SU-DHL-6 (cell line): ENCODE results near the gene HYLS1.

Experiments
- EZH2phosphoT487 ChIP-seq: fragments of 200-600 bp; sonication (generic), shearing (Covaris generic); conservative IDR thresholded peaks from 2 replicates; pipeline ENCODE4 v1.6.1; 2018; ENCODE audit warnings: mild to moderate bottlenecking, antibody characterized with exemption, low read length, moderate library complexity, mixed read lengths
- TF ChIP-seq, protein P1 (sequence below): fragments of 200-600 bp; sonication (generic); IDR thresholded peaks from one replicate; pipeline ENCODE4 v1.5.1; 2017; ENCODE audit warnings: antibody characterized with exemption, mild to moderate bottlenecking, low read length, moderate library complexity; ENCODE audit not compliant: insufficient read depth, poor library complexity, severe bottlenecking

DNA sequence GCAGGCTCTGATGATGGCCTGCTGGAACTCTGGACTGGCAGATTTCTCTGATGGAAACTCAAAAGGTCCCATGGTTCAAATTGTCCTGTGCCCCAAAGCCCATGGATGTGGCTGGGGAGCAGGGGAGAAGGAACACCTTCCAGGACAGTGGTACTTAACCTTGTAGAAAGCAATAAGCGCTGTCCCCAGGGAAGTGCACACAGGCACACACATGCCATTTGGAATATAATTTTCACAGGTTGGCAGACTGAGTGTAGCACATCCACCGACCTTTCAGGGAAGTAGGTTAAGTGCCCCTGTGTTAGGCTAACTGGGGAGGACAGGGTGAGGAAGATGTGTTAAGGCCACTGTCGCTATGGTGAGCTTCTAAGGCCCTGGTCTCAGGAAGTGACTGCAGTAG, 34.7 kb downstream of the HYLS1 start:
- TF ChIP-seq, protein P1, sequence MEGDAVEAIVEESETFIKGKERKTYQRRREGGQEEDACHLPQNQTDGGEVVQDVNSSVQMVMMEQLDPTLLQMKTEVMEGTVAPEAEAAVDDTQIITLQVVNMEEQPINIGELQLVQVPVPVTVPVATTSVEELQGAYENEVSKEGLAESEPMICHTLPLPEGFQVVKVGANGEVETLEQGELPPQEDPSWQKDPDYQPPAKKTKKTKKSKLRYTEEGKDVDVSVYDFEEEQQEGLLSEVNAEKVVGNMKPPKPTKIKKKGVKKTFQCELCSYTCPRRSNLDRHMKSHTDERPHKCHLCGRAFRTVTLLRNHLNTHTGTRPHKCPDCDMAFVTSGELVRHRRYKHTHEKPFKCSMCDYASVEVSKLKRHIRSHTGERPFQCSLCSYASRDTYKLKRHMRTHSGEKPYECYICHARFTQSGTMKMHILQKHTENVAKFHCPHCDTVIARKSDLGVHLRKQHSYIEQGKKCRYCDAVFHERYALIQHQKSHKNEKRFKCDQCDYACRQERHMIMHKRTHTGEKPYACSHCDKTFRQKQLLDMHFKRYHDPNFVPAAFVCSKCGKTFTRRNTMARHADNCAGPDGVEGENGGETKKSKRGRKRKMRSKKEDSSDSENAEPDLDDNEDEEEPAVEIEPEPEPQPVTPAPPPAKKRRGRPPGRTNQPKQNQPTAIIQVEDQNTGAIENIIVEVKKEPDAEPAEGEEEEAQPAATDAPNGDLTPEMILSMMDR: no peak
- no peak for TF ChIP-seq EZH2phosphoT487
